ENCODE measurements around the gene PLPP2. TPM values are rescaled to one million over a fixed set of nuclear protein-coding genes. Genes with fewer than 3 reads are reported as not detected.

PLPP2 gene
- total RNA-seq, 1 experiment from 2014 or later: 143 TPM

GRCh38 chr19:317710-318508 is 26.7 kb upstream of the PLPP2 start:
- H3K36me3 ChIP-seq (ENCODE audit: low read depth): no peaks in the 10 kb centered on the region; the same call in 1 of the 2 replicates
- no peaks in the 10 kb centered on the region for H3K4me1 ChIP-seq (replicated peaks; ENCODE audit: insufficient read depth)

GRCh38 chr19:315811-316210 is 24.6 kb upstream of the PLPP2 start:
- no peaks in the 10 kb centered on the region for H3K9me2 ChIP-seq (ENCODE audit: insufficient read depth)
- TF ChIP-seq CTCF (conservative IDR thresholded peaks at IDR 0.05): no peak
- TF ChIP-seq EZH2 (IDR thresholded peaks at IDR 0.05; ENCODE audit: low read depth): no peak
- H3F3A ChIP-seq (ENCODE audit: insufficient read depth, low read depth): no peaks in the 10 kb centered on the region
- no peaks in the 10 kb centered on the region for H3K79me2 ChIP-seq (ENCODE audit: low read depth)
- no TSS peak for BruUV-seq (replicated peaks)
- ChIA-PET POLR2A (ENCODE audit: unreplicated experiment) (no interaction called here), CTCF (no interaction called here)
- no peak overlapping the region for H3K27ac ChIP-seq
- peaks cover 4% of the 10 kb centered on the region for H4K20me1 ChIP-seq (ENCODE audit: insufficient read depth)
- no peaks in the 10 kb centered on the region for H3K4me1 ChIP-seq (replicated peaks; ENCODE audit: insufficient read depth)
- no peak overlapping the region for H2AFZ ChIP-seq
- no peaks in the 10 kb centered on the region for H3K9me3 ChIP-seq (ENCODE audit: insufficient read depth, low read depth)
- DNase-seq: no peak
- H3K36me3 ChIP-seq (ENCODE audit: low read depth): no peaks in the 10 kb centered on the region; the same call in 1 of the 2 replicates
- intact Hi-C loops (cut with micrococcal nuclease; ENCODE audit: unreplicated experiment): no loop called here
- H3K27me3 ChIP-seq (ENCODE audit: insufficient read depth, low read depth): no peaks in the 10 kb centered on the region
- H3K4me3 ChIP-seq: no peak overlapping the region
- no peak overlapping the region for H3K4me2 ChIP-seq

More at GRCh38 chr19:317710-318508, 26.7 kb upstream of the PLPP2 start:
- Histone ChIP-seq H3F3A (ENCODE audit: insufficient read depth, low read depth) (no peaks in the 10 kb centered on the region), H3K9me2 (ENCODE audit: insufficient read depth) (no peaks in the 10 kb centered on the region), H3K4me3 (no peak overlapping the region), H4K20me1 (ENCODE audit: insufficient read depth) (peaks cover 4% of the 10 kb centered on the region), H3K9me3 (ENCODE audit: insufficient read depth, low read depth) (no peaks in the 10 kb centered on the region), H2AFZ (no peak overlapping the region), H3K27ac (no peak overlapping the region), H3K4me2 (no peak overlapping the region), H3K79me2 (ENCODE audit: low read depth) (no peaks in the 10 kb centered on the region), H3K27me3 (ENCODE audit: insufficient read depth, low read depth) (no peaks in the 10 kb centered on the region)
- ChIA-PET CTCF (no interaction called here), POLR2A (ENCODE audit: unreplicated experiment) (interaction anchor here (0.5 kb wide), 1 partner anchor 37 kb away, joined by 4 read pairs; no protein-coding TSS in a partner anchor)
- intact Hi-C loops (cut with micrococcal nuclease; ENCODE audit: unreplicated experiment): no loop called here
- no peak for TF ChIP-seq CTCF (conservative IDR thresholded peaks at IDR 0.05)
- TF ChIP-seq EZH2 (IDR thresholded peaks at IDR 0.05; ENCODE audit: low read depth): no peak
- no peak for DNase-seq
- BruUV-seq (replicated peaks): no TSS peak

GRCh38 chr19:313988-314815 is 23.0 kb upstream of the PLPP2 start:
- no peaks in the 10 kb centered on the region; the same call in 1 of the 2 replicates for H3K36me3 ChIP-seq (ENCODE audit: low read depth)
- intact Hi-C loops (cut with micrococcal nuclease; ENCODE audit: unreplicated experiment): no loop called here
- DNase-seq: no peak
- H3K27me3 ChIP-seq (ENCODE audit: insufficient read depth, low read depth): no peaks in the 10 kb centered on the region
- H3K9me3 ChIP-seq (ENCODE audit: insufficient read depth, low read depth): no peaks in the 10 kb centered on the region
- H3K4me1 ChIP-seq (replicated peaks; ENCODE audit: insufficient read depth): no peaks in the 10 kb centered on the region
- H3K4me2 ChIP-seq: no peak overlapping the region
- POLR2A ChIA-PET (ENCODE audit: unreplicated experiment): no interaction called here
- H2AFZ ChIP-seq: no peak overlapping the region
- CTCF ChIA-PET: no interaction called here
- peaks cover 4% of the 10 kb centered on the region for H4K20me1 ChIP-seq (ENCODE audit: insufficient read depth)
- BruUV-seq (replicated peaks): no TSS peak
- no peak for TF ChIP-seq EZH2 (IDR thresholded peaks at IDR 0.05; ENCODE audit: low read depth)
- TF ChIP-seq CTCF (conservative IDR thresholded peaks at IDR 0.05): no peak
- H3K79me2 ChIP-seq (ENCODE audit: low read depth): no peaks in the 10 kb centered on the region
- no peak overlapping the region for H3K4me3 ChIP-seq
- H3K9me2 ChIP-seq (ENCODE audit: insufficient read depth): no peaks in the 10 kb centered on the region
- no peaks in the 10 kb centered on the region for H3F3A ChIP-seq (ENCODE audit: insufficient read depth, low read depth)
- H3K27ac ChIP-seq: no peak overlapping the region

All from PC-9 (cell line).